AG09309 (cell line): ENCODE results near the gene ELFN1.
"Not testable (repeated sequence)": the region's sequence is repeated elsewhere in the genome, so short reads cannot be mapped to it uniquely, and the experiment has no call there.

ENCODE experiments used
- DNase-seq: peaks from one replicate; pipeline ENCODE4 v3.0.0-alpha.2; 2010; ENCODE audit warnings: low read depth
- H3K4me3 ChIP-seq: 2 replicates; pipeline ENCODE4 v1.5.1; 2011; ENCODE audit warnings: mild to moderate bottlenecking, low read depth, low read length, moderate library complexity; ENCODE audit not compliant: control insufficient read depth
- CTCF ChIP-seq: IDR thresholded peaks from 2 replicates; pipeline ENCODE4 v1.5.1; 2011; ENCODE audit warnings: mild to moderate bottlenecking, low read depth, low read length, inconsistent platforms; ENCODE audit not compliant: insufficient read depth, control insufficient read depth; ENCODE audit errors: missing control alignments

Gene ELFN1

DNA sequence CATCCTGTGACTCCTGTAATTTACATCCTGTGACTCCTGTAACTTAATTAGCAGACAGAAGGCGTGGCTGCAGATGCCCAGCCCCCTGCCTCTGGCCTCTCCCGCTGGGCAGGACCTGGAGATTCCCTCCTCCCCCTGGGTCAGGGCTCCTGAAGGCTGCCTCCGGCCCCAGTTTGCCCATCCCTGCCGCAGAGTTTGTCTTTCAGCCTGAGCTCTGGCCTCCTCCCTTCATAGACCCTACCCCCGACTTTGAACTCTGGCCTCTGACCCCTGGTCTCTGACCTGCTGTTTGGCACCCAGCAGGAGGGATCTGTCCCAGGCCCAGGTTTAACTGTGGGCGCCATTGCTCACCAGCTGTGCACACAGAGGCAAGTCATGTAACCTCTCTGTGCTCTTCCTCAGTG, 45.6 kb downstream of the ELFN1 start:
- no peak for TF ChIP-seq CTCF
- DNase-seq: no peak
- H3K4me3 ChIP-seq: no peak overlapping the region

GRCh38 chr7:1716263-1717094, 46.4 kb downstream of the ELFN1 start:
- DNase-seq: no peak
- TF ChIP-seq CTCF: no peak

GRCh38 chr7:1717095-1717483, 47.0 kb downstream of the ELFN1 start:
- H3K4me3 ChIP-seq: no peak overlapping the region
- DNase-seq: no peak
- TF ChIP-seq CTCF: no peak

More at GRCh38 chr7:1716263-1717094, 46.4 kb downstream of the ELFN1 start:
- H3K4me3 ChIP-seq: no peak overlapping the region

DNA sequence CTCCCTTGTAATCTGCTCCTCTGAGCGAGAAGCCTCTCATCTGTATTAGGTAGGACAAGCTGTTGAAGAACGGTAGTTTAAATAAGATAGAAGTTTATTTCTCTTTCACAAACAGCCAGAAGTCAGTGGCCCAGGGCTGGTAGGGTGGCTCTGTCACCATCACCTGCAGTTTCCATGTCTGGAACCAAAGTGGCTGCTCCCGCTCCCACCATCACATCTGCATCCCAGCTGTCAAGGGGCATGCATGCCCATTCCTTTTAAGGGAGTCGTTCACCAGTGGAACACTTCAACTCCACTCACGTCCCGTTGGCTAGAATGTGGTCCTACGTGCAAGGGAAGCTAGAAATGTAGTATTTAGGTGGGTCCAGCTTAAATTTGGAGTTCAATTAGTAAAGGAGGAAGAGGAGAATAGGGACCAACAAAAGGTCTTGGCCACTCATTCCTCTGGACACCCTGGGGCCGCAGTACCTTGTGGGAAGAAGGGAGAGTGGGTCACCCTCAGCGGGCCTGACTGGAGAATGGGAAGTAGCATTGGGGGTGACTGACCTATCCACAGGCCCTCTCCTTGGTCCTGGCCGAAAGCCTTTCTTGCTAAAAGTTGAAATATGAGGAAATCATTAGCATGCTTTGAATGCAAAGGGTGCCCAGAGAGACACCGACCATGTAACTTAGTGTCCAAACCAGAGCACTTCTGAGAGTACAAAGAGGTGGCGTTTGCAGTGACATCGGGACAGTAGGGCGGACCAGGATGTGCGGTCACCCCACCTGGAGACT, 48.0 kb downstream of the ELFN1 start:
- TF ChIP-seq CTCF: no peak
- no peak for DNase-seq
- no peak overlapping the region for H3K4me3 ChIP-seq

- not testable (repeated sequence) for H3K4me3 ChIP-seq, DNase-seq
These were observed 48.8 kb downstream of the ELFN1 start for GRCh38 chr7:1718850-1719249.

- DNase-seq, H3K4me3 ChIP-seq: not testable (repeated sequence)
These were observed 49.2 kb downstream of the ELFN1 start for GRCh38 chr7:1719256-1719655.

GRCh38 chr7:1719913-1720312, 49.8 kb downstream of the ELFN1 start:
- TF ChIP-seq CTCF: no peak
- DNase-seq: no peak
- H3K4me3 ChIP-seq: no peak overlapping the region

DNA sequence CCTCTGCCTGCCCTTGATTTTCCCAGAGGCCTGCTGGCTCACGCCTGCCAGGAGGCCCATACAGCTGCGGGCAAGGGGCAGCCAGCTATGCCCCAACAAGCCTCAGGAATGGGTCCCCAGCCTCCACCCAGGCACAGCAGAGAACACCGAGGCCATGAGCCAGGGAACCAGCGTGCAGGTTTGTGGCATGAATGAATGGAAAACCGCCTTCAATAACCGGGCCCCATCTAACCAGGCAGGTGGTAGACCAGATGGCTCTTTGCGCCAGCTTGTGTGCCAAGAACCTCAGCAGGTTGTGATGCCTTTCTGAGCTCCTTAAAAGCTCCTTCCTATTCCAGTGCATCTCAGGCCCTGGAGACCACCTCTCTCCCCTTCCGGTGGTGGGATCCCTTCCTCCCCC, 50.2 kb downstream of the ELFN1 start:
- no peak overlapping the region for H3K4me3 ChIP-seq
- DNase-seq: no peak
- TF ChIP-seq CTCF: no peak
